ENCODE measurements around the gene VANGL2.

DNA sequence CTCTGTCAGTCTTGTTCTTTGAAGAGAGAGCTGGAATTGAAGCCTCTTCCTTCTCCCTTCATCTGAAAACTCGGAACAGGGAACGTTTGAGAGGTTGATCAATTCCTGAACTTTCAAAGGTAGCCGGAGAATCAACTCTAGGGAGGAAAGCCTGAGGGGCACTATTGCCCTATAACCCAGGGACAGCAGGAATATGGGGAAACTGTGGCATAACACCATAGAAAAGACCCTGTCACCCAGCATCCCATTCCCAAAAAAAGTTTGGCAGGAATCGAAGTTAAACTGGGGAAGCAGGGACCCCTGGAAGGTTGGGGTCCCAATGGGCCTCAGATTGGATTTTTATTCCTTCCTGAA lies 38.6 kb upstream of the VANGL2 start:
- TF ChIP-seq, protein P1, sequence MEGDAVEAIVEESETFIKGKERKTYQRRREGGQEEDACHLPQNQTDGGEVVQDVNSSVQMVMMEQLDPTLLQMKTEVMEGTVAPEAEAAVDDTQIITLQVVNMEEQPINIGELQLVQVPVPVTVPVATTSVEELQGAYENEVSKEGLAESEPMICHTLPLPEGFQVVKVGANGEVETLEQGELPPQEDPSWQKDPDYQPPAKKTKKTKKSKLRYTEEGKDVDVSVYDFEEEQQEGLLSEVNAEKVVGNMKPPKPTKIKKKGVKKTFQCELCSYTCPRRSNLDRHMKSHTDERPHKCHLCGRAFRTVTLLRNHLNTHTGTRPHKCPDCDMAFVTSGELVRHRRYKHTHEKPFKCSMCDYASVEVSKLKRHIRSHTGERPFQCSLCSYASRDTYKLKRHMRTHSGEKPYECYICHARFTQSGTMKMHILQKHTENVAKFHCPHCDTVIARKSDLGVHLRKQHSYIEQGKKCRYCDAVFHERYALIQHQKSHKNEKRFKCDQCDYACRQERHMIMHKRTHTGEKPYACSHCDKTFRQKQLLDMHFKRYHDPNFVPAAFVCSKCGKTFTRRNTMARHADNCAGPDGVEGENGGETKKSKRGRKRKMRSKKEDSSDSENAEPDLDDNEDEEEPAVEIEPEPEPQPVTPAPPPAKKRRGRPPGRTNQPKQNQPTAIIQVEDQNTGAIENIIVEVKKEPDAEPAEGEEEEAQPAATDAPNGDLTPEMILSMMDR (conservative IDR thresholded peaks at IDR 0.05 in 1 of 2, IDR thresholded peaks at IDR 0.05 in 1 of 2; ENCODE audit: extremely low read depth in 1 of 2, insufficient read depth in 1 of 2, low read depth in 1 of 2, low read length in 2 of 2), result no peak
- TF ChIP-seq EZH2 (IDR thresholded peaks at IDR 0.05; ENCODE audit: borderline replicate concordance, low read length), result no peak

Data from mammary epithelial cell (primary cell).